ENCODE results near the gene HOXB1.
A peak's percentile ranks its signal among the peaks of the same experiment; 100 is the strongest.

HOXB1 gene

GRCh38 chr17:48541577-48542113 lies 10.8 kb upstream of the HOXB1 start:
- DNase-seq: peak; percentile 49 to 53

GRCh38 chr17:48541036-48541576 lies 10.3 kb upstream of the HOXB1 start:
- no peak for DNase-seq

- DNase-seq: no peak
These were observed 9.4 kb upstream of the HOXB1 start for GRCh38 chr17:48540213-48540612.

- DNase-seq: no peak
These were observed 8.4 kb upstream of the HOXB1 start for GRCh38 chr17:48539177-48539576.

- DNase-seq: no peak
These were observed 6.5 kb upstream of the HOXB1 start for GRCh38 chr17:48537316-48537715.

- DNase-seq: peak in 1 of 2 donors; percentile 24
These were observed 5.2 kb upstream of the HOXB1 start for GRCh38 chr17:48535793-48536559.

GRCh38 chr17:48532261-48532660 lies 1.4 kb upstream of the HOXB1 start:
- DNase-seq: no peak

GRCh38 chr17:48530208-48530886 lies 464 bp downstream of the HOXB1 start:
- no peak for DNase-seq

- DNase-seq: no peak
These were observed 1.2 kb downstream of the HOXB1 start for GRCh38 chr17:48529683-48530009.

- DNase-seq: no peak
These were observed 1.7 kb downstream of the HOXB1 start for GRCh38 chr17:48528936-48529682.

GRCh38 chr17:48528153-48528935 lies 2.5 kb downstream of the HOXB1 start:
- DNase-seq: no peak

GRCh38 chr17:48527547-48527932 lies 3.3 kb downstream of the HOXB1 start:
- no peak for DNase-seq

GRCh38 chr17:48526608-48527546 lies 3.9 kb downstream of the HOXB1 start:
- DNase-seq: no peak

- no peak for DNase-seq
These were observed 7.8 kb downstream of the HOXB1 start for GRCh38 chr17:48523010-48523409.

- no peak for DNase-seq
These were observed 8.7 kb downstream of the HOXB1 start for GRCh38 chr17:48522031-48522653.

- DNase-seq: no peak
These were observed 10.2 kb downstream of the HOXB1 start for GRCh38 chr17:48520631-48521079.

- DNase-seq: no peak
These were observed 11.4 kb downstream of the HOXB1 start for GRCh38 chr17:48519427-48519826.

GRCh38 chr17:48517478-48517877 lies 13.3 kb downstream of the HOXB1 start:
- DNase-seq: no peak

- DNase-seq: no peak
These were observed 14.6 kb downstream of the HOXB1 start for GRCh38 chr17:48515925-48516900.

- no peak for DNase-seq
These were observed 16.3 kb downstream of the HOXB1 start for GRCh38 chr17:48514477-48514876.
